PC-9 (cell line): Measurements from ENCODE around the gene AP1S2. TPM values are rescaled to one million over a fixed set of nuclear protein-coding genes. Genes with fewer than 3 reads are reported as not detected.

Source experiments
- BruUV-seq: library from RNA; stranded (reverse); fragments of 400-500 nt; replicated peaks from 2 replicates; lab custom pipeline; 2021; lab: Mats Ljungman, UMichigan
- CTCF ChIA-PET: fragments of 300-600 bp; sonication (Branson Sonifier 250); formaldehyde crosslinking; loops from one replicate; lab custom pipeline; 2022; ENCODE audit warnings: antibody characterized with exemption; lab: Charles Lee
- POLR2A ChIA-PET: fragments of 300-600 bp; sonication (Branson Sonifier 250); formaldehyde crosslinking; loops from one replicate; lab custom pipeline; 2022; ENCODE audit warnings: antibody characterized with exemption; ENCODE audit not compliant: unreplicated experiment; lab: Charles Lee
- DNase-seq, 2 experiments: peaks; one replicate each; pipeline versions ENCODE4 v3.0.0 to v3.0.0-alpha.2; 2015 to 2022; ENCODE audit warnings: mixed read lengths in 1 of 2
- H2AFZ ChIP-seq: fragments of 200-600 bp; sonication (generic); 2 replicates; pipeline ENCODE4 v1.8.1; 2017; ENCODE audit warnings: antibody characterized with exemption
- H3F3A ChIP-seq: fragments of 200-600 bp; sonication (generic); 2 replicates; pipeline ENCODE4 v1.8.1; 2017; ENCODE audit warnings: antibody characterized with exemption, mild to moderate bottlenecking, low read depth; ENCODE audit not compliant: insufficient read depth
- H3K27ac ChIP-seq: fragments of 200-600 bp; sonication (generic); 2 replicates; pipeline ENCODE4 v1.6.1; 2016; ENCODE audit warnings: mixed run types
- H3K27me3 ChIP-seq: fragments of 200-600 bp; sonication (generic); 2 replicates; pipeline ENCODE4 v1.6.1; 2016; ENCODE audit warnings: low read depth, mixed run types; ENCODE audit not compliant: insufficient read depth
- H3K36me3 ChIP-seq: fragments of 200-600 bp; sonication (generic); 2 replicates; pipeline ENCODE4 v1.6.1; 2016; ENCODE audit warnings: low read depth, mixed run types
- H3K4me1 ChIP-seq: fragments of 200-600 bp; sonication (generic); replicated peaks from 2 replicates; pipeline ENCODE4 v1.6.1; 2016; ENCODE audit warnings: mixed run types; ENCODE audit not compliant: insufficient read depth
- H3K4me2 ChIP-seq: fragments of 200-600 bp; sonication (generic); 2 replicates; pipeline ENCODE4 v1.6.1; 2017; ENCODE audit warnings: mixed run types
- H3K4me3 ChIP-seq: fragments of 200-600 bp; sonication (generic); 2 replicates; pipeline ENCODE4 v1.6.1; 2016; ENCODE audit warnings: mixed run types
- H3K79me2 ChIP-seq: fragments of 200-600 bp; sonication (generic); 2 replicates; pipeline ENCODE4 v1.6.1; 2017; ENCODE audit warnings: low read depth, mixed run types
- H3K9me2 ChIP-seq: fragments of 200-600 bp; sonication (generic); 2 replicates; pipeline ENCODE4 v1.8.1; 2017; ENCODE audit warnings: mild to moderate bottlenecking; ENCODE audit not compliant: insufficient read depth
- H3K9me3 ChIP-seq: fragments of 200-600 bp; sonication (generic); 2 replicates; pipeline ENCODE4 v1.8.1; 2016; ENCODE audit warnings: low read depth; ENCODE audit not compliant: insufficient read depth
- H4K20me1 ChIP-seq: fragments of 200-600 bp; sonication (generic); 2 replicates; pipeline ENCODE4 v1.8.1; 2017; ENCODE audit not compliant: insufficient read depth
- EZH2 ChIP-seq: fragments of 200-600 bp; sonication (generic); IDR thresholded peaks from 2 replicates; pipeline ENCODE4 v1.8.0; 2017; ENCODE audit warnings: antibody characterized with exemption, low read depth
- intact Hi-C: fragments of 100-400 bp; cut with micrococcal nuclease; formaldehyde crosslinking; loops from one replicate; pipeline ENCODE4 v1.10.0; 2022; ENCODE audit not compliant: unreplicated experiment
- total RNA-seq: library from RNA; stranded (reverse); gene quantifications from 2 replicates; pipeline ENCODE4 v1.2.3, GENCODE V29; 2021
- TF ChIP-seq, protein P1 (sequence below): fragments of 200-600 bp; sonication (generic); conservative IDR thresholded peaks from 2 replicates; pipeline ENCODE4 v1.6.1; 2017; ENCODE audit warnings: mixed run types, antibody characterized with exemption, mild to moderate bottlenecking, moderate library complexity

Gene AP1S2
- total RNA-seq, 1 experiment from 2014 or later: 14.2 TPM

DNA sequence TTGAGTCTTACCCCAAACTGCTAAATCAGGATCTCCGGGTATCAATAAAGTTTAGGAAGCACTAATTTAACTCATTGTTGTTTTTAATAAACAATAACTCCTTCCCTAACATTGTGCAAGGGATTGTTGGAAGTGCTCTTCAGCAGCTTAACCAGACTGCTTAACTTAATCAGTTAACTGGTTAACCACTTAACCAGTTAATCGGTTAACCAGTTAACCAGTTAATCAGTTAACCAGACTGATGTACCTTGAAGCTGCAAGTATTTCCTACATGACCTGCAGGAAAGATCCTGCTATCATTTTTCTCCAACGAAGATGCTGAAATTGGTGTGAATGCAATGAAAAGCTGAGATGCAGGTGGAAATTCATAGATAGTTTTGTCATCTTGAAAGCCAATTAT, 40.1 kb upstream of the AP1S2 start:
- H3K9me3 ChIP-seq: no peaks in the 10 kb centered on the region
- H3K27me3 ChIP-seq: no peaks in the 10 kb centered on the region
- CTCF ChIA-PET: no interaction called here
- no peaks in the 10 kb centered on the region for H3K79me2 ChIP-seq
- no TSS peak for BruUV-seq
- no peak overlapping the region for H2AFZ ChIP-seq
- TF ChIP-seq EZH2: no peak
- TF ChIP-seq, protein P1, sequence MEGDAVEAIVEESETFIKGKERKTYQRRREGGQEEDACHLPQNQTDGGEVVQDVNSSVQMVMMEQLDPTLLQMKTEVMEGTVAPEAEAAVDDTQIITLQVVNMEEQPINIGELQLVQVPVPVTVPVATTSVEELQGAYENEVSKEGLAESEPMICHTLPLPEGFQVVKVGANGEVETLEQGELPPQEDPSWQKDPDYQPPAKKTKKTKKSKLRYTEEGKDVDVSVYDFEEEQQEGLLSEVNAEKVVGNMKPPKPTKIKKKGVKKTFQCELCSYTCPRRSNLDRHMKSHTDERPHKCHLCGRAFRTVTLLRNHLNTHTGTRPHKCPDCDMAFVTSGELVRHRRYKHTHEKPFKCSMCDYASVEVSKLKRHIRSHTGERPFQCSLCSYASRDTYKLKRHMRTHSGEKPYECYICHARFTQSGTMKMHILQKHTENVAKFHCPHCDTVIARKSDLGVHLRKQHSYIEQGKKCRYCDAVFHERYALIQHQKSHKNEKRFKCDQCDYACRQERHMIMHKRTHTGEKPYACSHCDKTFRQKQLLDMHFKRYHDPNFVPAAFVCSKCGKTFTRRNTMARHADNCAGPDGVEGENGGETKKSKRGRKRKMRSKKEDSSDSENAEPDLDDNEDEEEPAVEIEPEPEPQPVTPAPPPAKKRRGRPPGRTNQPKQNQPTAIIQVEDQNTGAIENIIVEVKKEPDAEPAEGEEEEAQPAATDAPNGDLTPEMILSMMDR: no peak
- no peak for DNase-seq
- no peaks in the 10 kb centered on the region for H3K4me1 ChIP-seq
- no peak overlapping the region for H3K4me2 ChIP-seq
- no peaks in the 10 kb centered on the region for H4K20me1 ChIP-seq
- no peak overlapping the region for H3K27ac ChIP-seq
- intact Hi-C loops: no loop called here
- POLR2A ChIA-PET: no interaction called here
- H3K4me3 ChIP-seq: no peak overlapping the region
- no peaks in the 10 kb centered on the region for H3F3A ChIP-seq
- H3K9me2 ChIP-seq: no peaks in the 10 kb centered on the region
- H3K36me3 ChIP-seq: no peaks in the 10 kb centered on the region

DNA sequence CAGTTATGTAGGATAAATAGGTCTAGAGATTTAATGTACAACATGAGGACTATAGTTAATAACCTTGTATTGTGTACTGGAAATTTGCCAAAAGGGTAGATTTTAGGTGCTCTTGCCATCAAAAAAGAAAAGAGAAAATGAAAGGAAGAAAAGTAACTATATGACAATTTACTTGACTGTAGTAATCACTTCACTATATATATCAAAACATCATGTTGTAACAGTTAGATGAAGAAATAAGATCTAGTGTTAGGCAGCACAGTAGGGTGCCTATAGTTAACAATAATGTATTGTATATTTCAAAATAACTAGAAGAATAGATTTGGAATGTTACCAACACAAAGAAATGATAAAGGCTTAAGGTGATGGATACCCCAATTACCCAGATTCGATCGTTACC, 35.9 kb upstream of the AP1S2 start:
- intact Hi-C loops: no loop called here

DNA sequence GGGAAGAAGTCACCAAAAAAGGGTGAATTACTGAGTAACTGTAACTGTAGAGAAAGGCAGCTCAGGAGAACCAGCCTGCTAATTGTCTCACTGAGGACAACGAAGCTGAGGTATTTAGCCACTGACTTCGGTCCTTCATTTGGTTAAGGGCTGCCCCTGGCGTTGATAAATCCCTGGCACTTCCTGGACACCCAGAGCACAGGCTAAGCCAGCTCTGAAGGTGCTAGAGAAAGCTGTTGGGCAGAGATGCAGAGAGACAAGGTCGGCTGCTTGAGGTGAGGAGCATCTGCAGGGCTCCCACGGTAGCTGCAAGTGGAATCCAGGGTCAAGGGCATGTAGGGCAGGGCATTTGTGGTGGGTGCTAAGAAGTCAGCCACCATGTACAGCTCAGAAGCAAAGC, 33.4 kb upstream of the AP1S2 start:
- H3K27me3 ChIP-seq: no peaks in the 10 kb centered on the region
- TF ChIP-seq EZH2: no peak
- TF ChIP-seq, protein P1: no peak
- intact Hi-C loops: no loop called here
- H3K9me2 ChIP-seq: no peaks in the 10 kb centered on the region
- H3K9me3 ChIP-seq: no peaks in the 10 kb centered on the region; the same call in 1 of the 2 replicates
- 0 out of 2 replicates have a peak, but pooled peaks cover 3% of the 10 kb centered on the region for H3K4me1 ChIP-seq
- no peak overlapping the region for H3K27ac ChIP-seq
- no peaks in the 10 kb centered on the region for H3F3A ChIP-seq
- no peak overlapping the region for H3K4me3 ChIP-seq
- no peaks in the 10 kb centered on the region for H4K20me1 ChIP-seq
- CTCF ChIA-PET: no interaction called here
- no TSS peak for BruUV-seq
- DNase-seq: no peak
- no peak overlapping the region for H3K4me2 ChIP-seq
- POLR2A ChIA-PET: no interaction called here
- no peak overlapping the region for H2AFZ ChIP-seq
- H3K36me3 ChIP-seq: no peaks in the 10 kb centered on the region
- no peaks in the 10 kb centered on the region for H3K79me2 ChIP-seq

More for the DNA sequence above, 35.9 kb upstream of the AP1S2 start:
- DNase-seq: no peak
- CTCF ChIA-PET: no interaction called here
- POLR2A ChIA-PET: no interaction called here
- no peaks in the 10 kb centered on the region for H3F3A ChIP-seq
- H3K9me2 ChIP-seq: no peaks in the 10 kb centered on the region
- H3K36me3 ChIP-seq: no peaks in the 10 kb centered on the region
- no peak for TF ChIP-seq EZH2
- TF ChIP-seq, protein P1: no peak
- no peak overlapping the region for H2AFZ ChIP-seq
- H3K27ac ChIP-seq: no peak overlapping the region
- no peaks in the 10 kb centered on the region for H3K27me3 ChIP-seq
- H3K4me1 ChIP-seq: no peaks in the 10 kb centered on the region
- no peak overlapping the region for H3K4me3 ChIP-seq
- no TSS peak for BruUV-seq
- H3K79me2 ChIP-seq: no peaks in the 10 kb centered on the region
- no peaks in the 10 kb centered on the region for H4K20me1 ChIP-seq
- no peaks in the 10 kb centered on the region for H3K9me3 ChIP-seq
- H3K4me2 ChIP-seq: no peak overlapping the region
